ENCODE measurements around the gene PNMA8B.
"Not testable (repeated sequence)": the region's sequence is repeated elsewhere in the genome, so short reads cannot be mapped to it uniquely, and the experiment has no call there.

The PNMA8B gene

GRCh38 chr19:46495786-46496099 lies at the start of gene PNMA8B:
Gene PNMA8B (minus strand): TSS chr19:46495867. CDS start chr19:46495465, 402 bp downstream.
- DNase-seq = no peak

- DNase-seq = no peak
These were observed 49.0 kb upstream of the PNMA8B start for GRCh38 chr19:46544651-46545050.

GRCh38 chr19:46542428-46543230 lies 47.0 kb upstream of the PNMA8B start:
- DNase-seq = peak; percentile 73

GRCh38 chr19:46537136-46538097 lies 41.8 kb upstream of the PNMA8B start:
- DNase-seq = no peak

GRCh38 chr19:46536391-46536790 lies 40.7 kb upstream of the PNMA8B start:
- DNase-seq = no peak

GRCh38 chr19:46533621-46534081 lies 38.0 kb upstream of the PNMA8B start:
- no peak for DNase-seq

- DNase-seq = no peak
These were observed 37.5 kb upstream of the PNMA8B start for GRCh38 chr19:46533078-46533620.

- DNase-seq = peak; percentile 67
These were observed 35.0 kb upstream of the PNMA8B start for GRCh38 chr19:46530636-46531035.

- peak; percentile 36 for DNase-seq
These were observed 34.2 kb upstream of the PNMA8B start for GRCh38 chr19:46529622-46530451.

GRCh38 chr19:46528601-46529590 lies 33.2 kb upstream of the PNMA8B start:
- DNase-seq = no peak

GRCh38 chr19:46526801-46527200 lies 31.1 kb upstream of the PNMA8B start:
- DNase-seq = not testable (repeated sequence)

- DNase-seq = no peak
These were observed 28.6 kb upstream of the PNMA8B start for GRCh38 chr19:46524308-46524707.

GRCh38 chr19:46522988-46523387 lies 27.3 kb upstream of the PNMA8B start:
- not testable (repeated sequence) for DNase-seq

GRCh38 chr19:46521241-46521868 lies 25.7 kb upstream of the PNMA8B start:
- no peak for DNase-seq

- DNase-seq = no peak
These were observed 24.9 kb upstream of the PNMA8B start for GRCh38 chr19:46520616-46521015.

GRCh38 chr19:46517471-46517870 lies 21.8 kb upstream of the PNMA8B start:
- DNase-seq = no peak

- no peak for DNase-seq
These were observed 20.2 kb upstream of the PNMA8B start for GRCh38 chr19:46515879-46516350.

- no peak for DNase-seq
These were observed 19.6 kb upstream of the PNMA8B start for GRCh38 chr19:46515290-46515609.

GRCh38 chr19:46514589-46515289 lies 19.1 kb upstream of the PNMA8B start:
- no peak for DNase-seq

All from NCI-H2029 treated with DMSO at 0.1 percent for 48 hours (cell line).